ENCODE measurements around the gene MARCHF6.
"Not testable (repeated sequence)": the region's sequence is repeated elsewhere in the genome, so short reads cannot be mapped to it uniquely, and the experiment has no call there.

Gene MARCHF6

GRCh38 chr5:10381803-10382202, 28.3 kb downstream of the MARCHF6 start:
- no peak for DNase-seq (ENCODE audit: low read depth in 2 of 2)

DNA sequence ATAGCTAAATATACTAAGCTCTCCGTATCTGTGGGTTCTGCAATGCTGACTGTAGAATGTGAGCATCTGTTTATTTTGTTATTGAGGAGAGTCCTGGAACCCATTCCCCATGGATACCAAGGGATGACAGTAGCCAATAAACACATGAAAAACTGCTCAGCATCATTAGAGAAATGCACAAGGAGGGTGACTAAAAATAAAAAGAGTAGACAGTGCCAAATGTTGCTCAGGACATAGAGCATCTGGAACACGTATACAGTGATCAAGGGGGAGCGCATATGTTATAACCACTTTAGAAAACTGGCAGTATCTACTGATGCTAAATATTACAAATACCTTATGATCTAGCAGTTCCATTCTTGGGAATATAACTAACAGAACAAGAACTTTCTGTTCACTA, 31.0 kb downstream of the MARCHF6 start:
- DNase-seq (ENCODE audit: low read depth in 2 of 2), result no peak

DNA sequence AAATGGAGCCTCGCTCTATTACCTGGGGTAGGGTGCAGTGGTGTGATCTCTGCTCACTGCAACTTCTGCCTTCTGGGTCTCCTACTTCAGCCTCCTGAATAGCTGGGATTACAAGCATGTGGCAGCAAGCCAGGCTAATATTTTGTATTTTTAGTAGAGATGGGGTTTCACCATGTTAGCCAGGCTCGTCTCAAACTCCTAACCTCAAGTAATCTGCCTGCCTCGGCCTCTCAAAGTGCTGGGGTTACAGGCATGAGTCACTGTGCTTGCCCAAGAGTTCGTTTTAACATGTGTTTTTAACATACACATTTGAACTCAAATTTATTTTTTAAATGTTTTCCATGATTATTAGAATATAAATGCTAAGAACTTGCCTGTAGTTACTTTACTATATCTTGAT, 34.2 kb downstream of the MARCHF6 start:
- DNase-seq (ENCODE audit: low read depth in 2 of 2), result no peak

GRCh38 chr5:10391130-10391529, 37.6 kb downstream of the MARCHF6 start:
- DNase-seq (ENCODE audit: low read depth in 2 of 2), result no peak

GRCh38 chr5:10392567-10393328, 39.3 kb downstream of the MARCHF6 start:
- not testable (repeated sequence) for DNase-seq (ENCODE audit: low read depth in 2 of 2)

- DNase-seq (ENCODE audit: low read depth in 2 of 2), result no peak
Observed at GRCh38 chr5:10393491-10393890, 40.0 kb downstream of the MARCHF6 start.

DNA sequence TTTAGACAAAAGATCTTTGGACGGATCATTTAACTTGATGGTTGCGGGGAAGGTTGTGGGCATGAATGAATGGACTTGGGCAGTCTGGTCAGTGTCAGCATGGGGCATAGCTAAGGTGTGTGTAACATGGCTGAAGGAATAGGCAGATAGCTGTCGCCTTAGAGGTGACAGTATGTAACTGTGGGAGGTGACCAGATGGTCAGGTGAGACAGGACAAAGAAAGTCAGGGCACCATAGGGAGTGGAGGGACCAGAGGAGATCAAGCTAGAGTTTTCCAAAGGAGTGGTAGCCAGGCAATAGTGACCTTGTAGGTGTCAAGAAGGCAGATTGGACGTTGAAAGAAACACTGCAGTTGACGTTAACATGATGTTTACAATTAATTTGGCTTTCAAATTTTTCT, 43.1 kb downstream of the MARCHF6 start:
- no peak for DNase-seq (ENCODE audit: low read depth in 2 of 2)

- DNase-seq (ENCODE audit: low read depth in 2 of 2), result no peak
Observed at GRCh38 chr5:10399839-10400238, 46.3 kb downstream of the MARCHF6 start.

DNA sequence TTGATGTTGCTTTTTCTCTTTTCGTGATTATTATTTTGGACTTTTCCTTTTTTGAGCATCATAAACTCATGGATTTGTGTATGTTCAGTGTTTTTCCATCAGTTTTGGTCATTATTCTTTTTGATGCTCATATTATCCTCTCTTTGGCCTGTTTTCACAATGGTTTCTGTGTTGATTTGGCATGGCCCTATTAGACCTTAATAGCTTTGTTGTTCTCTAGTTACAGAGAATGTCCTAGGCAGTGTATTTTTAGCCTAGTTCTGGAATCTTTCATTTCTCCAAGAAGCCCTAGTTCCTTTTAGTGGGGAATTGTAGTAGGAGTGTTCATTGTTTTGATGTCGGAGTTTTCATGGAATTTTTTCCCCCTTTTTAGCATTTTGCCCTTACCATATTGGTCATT, 46.9 kb downstream of the MARCHF6 start:
- no peak for DNase-seq (ENCODE audit: low read depth in 2 of 2)

DNA sequence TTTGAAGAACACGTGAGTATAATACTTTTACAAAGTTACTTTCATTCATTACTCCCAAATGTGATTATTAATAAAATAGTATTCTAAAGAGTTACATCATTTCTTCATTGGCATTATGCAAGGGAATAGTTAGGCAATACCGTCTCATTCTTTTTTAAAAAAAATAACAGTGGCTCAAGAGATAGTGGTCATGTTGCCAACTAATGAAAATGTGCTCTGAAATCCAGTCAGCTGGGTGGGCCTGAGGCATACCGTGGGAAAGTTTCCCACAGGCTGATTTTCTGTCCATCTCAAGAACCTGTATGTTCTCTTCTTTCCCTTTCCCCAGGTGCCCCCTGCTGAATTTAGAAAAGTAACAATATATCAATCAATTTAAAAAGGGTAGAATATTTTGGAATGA, 47.3 kb downstream of the MARCHF6 start:
- no peak for DNase-seq (ENCODE audit: low read depth in 2 of 2)

GRCh38 chr5:10401498-10401897, 48.0 kb downstream of the MARCHF6 start:
- no peak for DNase-seq (ENCODE audit: low read depth in 2 of 2)
